MCF 10A (cell line): Measurements from ENCODE around the gene DPH1. TPM values are rescaled to one million over a fixed set of nuclear protein-coding genes. Genes with fewer than 3 reads are reported as not detected.

Source experiments
- BruUV-seq: library from RNA; stranded (reverse); fragments of 400-500 nt; replicated peaks from 2 replicates; lab custom pipeline; 2021; lab: Mats Ljungman, UMichigan
- CTCF ChIA-PET: fragments of 300-600 bp; sonication (Branson Sonifier 250); formaldehyde crosslinking; extraction: SDS; loops from one replicate; lab custom pipeline; 2021; ENCODE audit warnings: antibody characterized with exemption, inconsistent platforms; lab: Yijun Ruan, JAX
- POLR2A ChIA-PET: fragments of 300-600, 350-650 bp; sonication (Branson Sonifier 250); formaldehyde crosslinking; extraction: SDS; loops from one replicate; lab custom pipeline; 2020; ENCODE audit warnings: antibody characterized with exemption, inconsistent platforms; lab: Yijun Ruan, JAX
- DNase-seq: peaks from one replicate; pipeline ENCODE4 v3.0.0-alpha.2; 2018; ENCODE audit not compliant: unreplicated experiment
- H3K27ac Mint-ChIP-seq: one replicate; pipeline ENCODE4 v1.8.0; 2022; ENCODE audit warnings: mild to moderate bottlenecking, low read depth, mixed read lengths; ENCODE audit not compliant: unreplicated experiment
- H3K27me3 Mint-ChIP-seq: one replicate; pipeline ENCODE4 v1.8.0; 2022; ENCODE audit warnings: mixed read lengths; ENCODE audit not compliant: insufficient read depth, unreplicated experiment
- H3K36me3 Mint-ChIP-seq: one replicate; pipeline ENCODE4 v1.8.0; 2022; ENCODE audit warnings: mild to moderate bottlenecking, moderate library complexity, mixed read lengths; ENCODE audit not compliant: insufficient read depth, unreplicated experiment
- H3K4me1 Mint-ChIP-seq: one replicate; pipeline ENCODE4 v1.8.0; 2022; ENCODE audit warnings: mixed read lengths; ENCODE audit not compliant: insufficient read depth, unreplicated experiment
- H3K4me3 Mint-ChIP-seq: one replicate; pipeline ENCODE4 v1.8.0; 2022; ENCODE audit warnings: mild to moderate bottlenecking, moderate library complexity, mixed read lengths; ENCODE audit not compliant: unreplicated experiment
- H3K9me3 Mint-ChIP-seq: one replicate; pipeline ENCODE4 v1.8.0; 2022; ENCODE audit warnings: mixed read lengths; ENCODE audit not compliant: unreplicated experiment
- CTCF ChIP-seq: fragments of 200-600 bp; IDR thresholded peaks from one replicate; pipeline ENCODE4 v1.8.0; 2022; ENCODE audit warnings: antibody characterized with exemption, mild to moderate bottlenecking; ENCODE audit not compliant: unreplicated experiment
- intact Hi-C: fragments of 100-400 bp; cut with micrococcal nuclease; formaldehyde crosslinking; loops from 2 replicates; pipeline ENCODE4 v1.14.1; 2022
- total RNA-seq: library from RNA; stranded (reverse); gene quantifications from 2 replicates; pipeline ENCODE4 v1.2.3, GENCODE V29; 2022

Gene DPH1
- total RNA-seq, 1 experiment from 2014 or later, result 45.2 TPM

DNA sequence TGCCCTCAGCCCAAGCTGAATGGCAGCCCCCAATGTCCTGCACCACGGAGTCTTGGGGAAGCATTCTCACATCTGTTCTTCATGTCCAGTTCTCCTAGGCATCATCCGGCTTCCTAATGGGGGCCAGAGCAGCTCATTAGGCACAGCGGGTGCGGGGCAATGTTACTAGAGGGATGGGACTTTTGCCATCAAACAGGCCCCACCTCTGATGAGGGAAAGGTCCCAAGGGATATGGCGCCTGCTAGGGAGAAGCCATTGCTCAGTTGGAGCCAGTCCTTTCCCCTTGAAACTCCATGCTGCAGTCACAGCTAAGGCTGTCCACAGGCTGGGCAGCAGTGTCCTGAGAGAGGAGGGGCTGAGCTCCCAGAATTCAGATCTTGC is 1.7 kb upstream of the DPH1 start:
- H3K4me3 Mint-ChIP-seq, result no peak overlapping the region
- H3K36me3 Mint-ChIP-seq, result peaks cover 6% of the 10 kb centered on the region
- no TSS peak for BruUV-seq
- ChIA-PET POLR2A (interaction anchor here (0.7 to 1.1 kb wide), 2 partner anchors 14 to 312 kb away, joined by 3 read pairs; partner anchors contain the start of gene OVCA2), CTCF (interaction anchor here (1.0 to 7.4 kb wide), 5 partner anchors 10 to 133 kb away, joined by 4 to 124 read pairs (median 7); no protein-coding TSS in a partner anchor)
- no peaks in the 10 kb centered on the region for H3K9me3 Mint-ChIP-seq
- H3K4me1 Mint-ChIP-seq, result peaks cover 5% of the 10 kb centered on the region
- H3K27me3 Mint-ChIP-seq, result no peaks in the 10 kb centered on the region
- H3K27ac Mint-ChIP-seq, result no peak overlapping the region
- TF ChIP-seq CTCF, result no peak
- no peak for DNase-seq
- intact Hi-C loops, result loop anchor here (5.0 kb wide), 1 partner anchor 311 kb away; no protein-coding TSS in a partner anchor

GRCh38 chr17:2028737-2029136 is 1.2 kb upstream of the DPH1 start:
- peaks cover 5% of the 10 kb centered on the region for H3K4me1 Mint-ChIP-seq
- H3K27ac Mint-ChIP-seq, result no peak overlapping the region
- intact Hi-C loops, result loop anchor here (5.0 kb wide), 1 partner anchor 311 kb away; no protein-coding TSS in a partner anchor
- TF ChIP-seq CTCF, result no peak
- H3K36me3 Mint-ChIP-seq, result peaks cover 8% of the 10 kb centered on the region
- CTCF ChIA-PET, result interaction anchor here (1.0 to 7.4 kb wide), 5 partner anchors 9 to 134 kb away, joined by 4 to 124 read pairs (median 7); no protein-coding TSS in a partner anchor
- no peak for DNase-seq
- no peak overlapping the region for H3K4me3 Mint-ChIP-seq
- no TSS peak for BruUV-seq
- H3K27me3 Mint-ChIP-seq, result no peaks in the 10 kb centered on the region
- H3K9me3 Mint-ChIP-seq, result no peaks in the 10 kb centered on the region
- POLR2A ChIA-PET, result interaction anchor here (0.7 to 1.5 kb wide), 3 partner anchors 9 to 312 kb away, joined by 3 to 6 read pairs (median 3); partner anchors contain the start of gene OVCA2

- intact Hi-C loops, result loop anchor here (1.0 kb wide), 1 partner anchor 122 kb away; no protein-coding TSS in a partner anchor
- Mint-ChIP-seq H3K27ac (peak overlapping the region; percentile 74), H3K4me1 (peaks cover 5% of the 10 kb centered on the region), H3K4me3 (peak overlapping the region; percentile 86), H3K27me3 (no peaks in the 10 kb centered on the region), H3K9me3 (no peaks in the 10 kb centered on the region), H3K36me3 (peaks cover 8% of the 10 kb centered on the region)
- BruUV-seq, result TSS peak; percentile 57
- CTCF ChIA-PET, result interaction anchor here (0.6 to 2.3 kb wide), 5 partner anchors 122 to 432 kb away, joined by 3 to 10 read pairs (median 3); no protein-coding TSS in a partner anchor
- DNase-seq, result no peak
- POLR2A ChIA-PET, result interaction anchor here (0.6 to 2.4 kb wide), 5 partner anchors 11 to 371 kb away, joined by 3 to 10 read pairs (median 4); partner anchors contain the start of gene OVCA2
- peak; percentile 22 for TF ChIP-seq CTCF
Measured at GRCh38 chr17:2030779-2031163, 818 bp downstream of the DPH1 start.

- intact Hi-C loops, result no loop called here
- no peak overlapping the region for H3K27ac Mint-ChIP-seq
Measured at GRCh38 chr17:2033153-2033552, 3.2 kb downstream of the DPH1 start.

More at GRCh38 chr17:2033153-2033552, 3.2 kb downstream of the DPH1 start:
- BruUV-seq, result no TSS peak
- CTCF ChIA-PET, result interaction anchor here (0.5 to 2.3 kb wide), 3 partner anchors 122 to 124 kb away, joined by 4 to 10 read pairs (median 6); no protein-coding TSS in a partner anchor
- Mint-ChIP-seq H3K36me3 (peaks cover 22% of the 10 kb centered on the region), H3K4me1 (no peaks in the 10 kb centered on the region), H3K9me3 (no peaks in the 10 kb centered on the region), H3K27me3 (no peaks in the 10 kb centered on the region), H3K4me3 (no peak overlapping the region)
- TF ChIP-seq CTCF, result no peak
- POLR2A ChIA-PET, result interaction anchor here (0.5 to 2.4 kb wide), 2 partner anchors 8 to 66 kb away, joined by 3 to 10 read pairs; partner anchors contain the start of gene OVCA2
- no peak for DNase-seq
